GM19324 (cell line): ENCODE measurements around the gene LRRC15.

Source experiments
- ATAC-seq: cut with Tn5 transposase; IDR thresholded peaks from one replicate; pipeline ENCODE4 v1.9.1; 2021; ENCODE audit warnings: mild to moderate bottlenecking, moderate library complexity; ENCODE audit not compliant: unreplicated experiment, low FRiP score

The LRRC15 gene

GRCh38 chr3:194369522-194370279 lies at the start of gene LRRC15:
Gene LRRC15, minus strand, starts transcription at chr3:194369743. Its CDS starts 8,700 bp downstream, at chr3:194361043.
- no peak for ATAC-seq

GRCh38 chr3:194418671-194419070 lies 49.1 kb upstream of the LRRC15 start:
- ATAC-seq = no peak

- no peak for ATAC-seq
Observed at GRCh38 chr3:194407423-194407822, 37.9 kb upstream of the LRRC15 start.

GRCh38 chr3:194405766-194406165 lies 36.2 kb upstream of the LRRC15 start:
- ATAC-seq = no peak

- ATAC-seq = no peak
Observed at GRCh38 chr3:194404365-194405140, 35.0 kb upstream of the LRRC15 start.

GRCh38 chr3:194401868-194402329 lies 32.4 kb upstream of the LRRC15 start:
- no peak for ATAC-seq

- no peak for ATAC-seq
Observed at GRCh38 chr3:194401346-194401745, 31.8 kb upstream of the LRRC15 start.

GRCh38 chr3:194399874-194400411 lies 30.4 kb upstream of the LRRC15 start:
- ATAC-seq = no peak

GRCh38 chr3:194399166-194399565 lies 29.6 kb upstream of the LRRC15 start, which contains the start of gene GP5:
Gene GP5, minus strand, starts transcription at chr3:194399266. Its CDS starts 984 bp downstream, at chr3:194398282.
- no peak for ATAC-seq

GRCh38 chr3:194397757-194398312 lies 28.3 kb upstream of the LRRC15 start:
- ATAC-seq = no peak

- ATAC-seq = no peak
Observed at GRCh38 chr3:194396859-194397756, 27.6 kb upstream of the LRRC15 start.

GRCh38 chr3:194396539-194396858 lies 27.0 kb upstream of the LRRC15 start:
- ATAC-seq = no peak

- ATAC-seq = no peak
Observed at GRCh38 chr3:194395778-194396538, 26.4 kb upstream of the LRRC15 start.

GRCh38 chr3:194395212-194395611 lies 25.7 kb upstream of the LRRC15 start:
- no peak for ATAC-seq

- no peak for ATAC-seq
Observed at GRCh38 chr3:194392576-194392975, 23.0 kb upstream of the LRRC15 start.

GRCh38 chr3:194390835-194391234 lies 21.3 kb upstream of the LRRC15 start:
- ATAC-seq = no peak

- ATAC-seq = no peak
Observed at GRCh38 chr3:194389269-194389668, 19.7 kb upstream of the LRRC15 start.

GRCh38 chr3:194387926-194388418 lies 18.4 kb upstream of the LRRC15 start:
- ATAC-seq = no peak

GRCh38 chr3:194387276-194387675 lies 17.7 kb upstream of the LRRC15 start:
- no peak for ATAC-seq
